Ovary (tissue), 9 donors: Measurements from ENCODE around the gene MOSMO. TPM values are rescaled to one million over a fixed set of nuclear protein-coding genes. Genes with fewer than 3 reads are reported as not detected.

Experiments used
- DNase-seq, 5 donors: peaks; one replicate each; pipeline ENCODE4 v3.0.0-alpha.2; 2019 to 2020
- H3K27ac ChIP-seq, 2 donors: fragments of 200-600 bp; one replicate each; pipeline versions ENCODE4 v1.5.1 to v1.8.0; 2019 to 2022
- H3K27me3 ChIP-seq: fragments of 200-600 bp; one replicate; pipeline ENCODE4 v1.8.0; 2022
- H3K36me3 ChIP-seq: fragments of 200-600 bp; sonication (generic); one replicate; pipeline ENCODE4 v1.5.1; 2019
- H3K4me1 ChIP-seq: one replicate; pipeline ENCODE4 v1.8.1; 2013; ENCODE audit warnings: mild to moderate bottlenecking, moderate library complexity; ENCODE audit not compliant: insufficient read depth
- H3K4me3 ChIP-seq: fragments of 200-600 bp; sonication (generic); one replicate; pipeline ENCODE4 v1.5.1; 2017
- H3K9me3 ChIP-seq, 2 donors: fragments of 200-600 bp in 1 of 2; sonication (generic) in 1 of 2; one replicate each; pipeline versions ENCODE4 v1.5.1 to v1.8.1; 2013 to 2019; ENCODE audit warnings: mild to moderate bottlenecking in 1 of 2, moderate library complexity in 1 of 2
- CTCF ChIP-seq, 3 donors: fragments of 450-650 bp in 2 of 3; fragments of 200-600 bp in 1 of 3; IDR thresholded peaks; one replicate each; pipeline versions ENCODE4 v1.5.1 to v1.8.0; 2016 to 2022; ENCODE audit warnings: antibody characterized with exemption in 3 of 3, mild to moderate bottlenecking in 1 of 3
- EP300 ChIP-seq: sonication (generic); formaldehyde crosslinking; IDR thresholded peaks from one replicate; pipeline ENCODE4 v1.6.1; 2017; ENCODE audit warnings: antibody characterized with exemption
- POLR2A ChIP-seq: fragments of 450-650 bp; IDR thresholded peaks from one replicate; pipeline ENCODE4 v1.6.1; 2017; ENCODE audit warnings: antibody characterized with exemption, mild to moderate bottlenecking, moderate library complexity
- WGBS, 3 donors: extraction: QIAGEN DNeasy Blood & Tissue Kit in 1 of 3; methylation state at CpG; one replicate each; pipeline versions ENCODE4 v1.1.5 to v1.1.7; 2013 to 2017; 5-methylcytosine and 5-hydroxymethylcytosine counted together
- intact Hi-C, 4 donors: fragments of 100-400 bp; cut with DNase I; formaldehyde crosslinking; loops; one replicate each; pipeline versions ENCODE4 v1.11.0 to v1.15.1; 2022 to 2023
- polyA plus RNA-seq, 2 donors: library from polyadenylated mRNA; stranded (reverse); fragments of 200-250 nt in 1 of 2; fragments of 350-450 nt in 1 of 2; fragmentation: Illumina TruSeq in 1 of 2; extraction: RNeasy Lipid Tissue Mini Kit (QIAGEN cat#74804) in 1 of 2; gene quantifications; one replicate each; pipeline ENCODE4 v1.2.3, GENCODE V29; 2013 to 2014
- total RNA-seq, 7 donors: library from RNA; depleted of rRNA in 2 of 7; stranded (reverse); fragments of >200 nt in 2 of 7; fragmentation: NEBNext Ultra II Directional in 3 of 7; extraction: Animal tissue kit (Norgen Biotek cat#: 25700) in 3 of 7; gene quantifications; one replicate each; pipeline versions ENCODE4 v1.1.0 to v1.2.4, GENCODE V29; 2016 to 2023
- donor health status: DM: no; HTN: no; CAD: no; lungs with moderate emphysema.
- donor health status: DM: no; HTN: no; CAD: no.
- donor health status: Bipolar disorder and iron deficiency.
- donor health status: DM: yes; HTN: yes; CAD: no.
- donor health status: DM: no; HTN: no; CAD: no.
- donor health status: DM: yes; HTN: yes; CAD: no.

The MOSMO gene
- total and polyA plus RNA-seq, 9 donors = 11.6 to 33.3 (median 18.2) TPM

- no peak for DNase-seq
- H3K4me1 ChIP-seq = peaks cover 10% of the 10 kb centered on the region
- 15 to 30% (median 21%) methylated on average over 2 of the region's 2 CpGs for WGBS, 3 donors
- TF ChIP-seq CTCF (IDR thresholded peaks at IDR 0.05) (no peak), EP300 (no peak), POLR2A (no peak)
- no peaks in the 10 kb centered on the region for H3K9me3 ChIP-seq
- no peak overlapping the region for H3K4me3 ChIP-seq
- H3K27ac ChIP-seq = no peak overlapping the region
- intact Hi-C loops = no loop called here
- no peaks in the 10 kb centered on the region for H3K27me3 ChIP-seq
- no peaks in the 10 kb centered on the region for H3K36me3 ChIP-seq
Observed at GRCh38 chr16:22027633-22028032, 19.7 kb downstream of the MOSMO start.

GRCh38 chr16:22029632-22030031 lies 21.7 kb downstream of the MOSMO start:
- Histone ChIP-seq H3K4me1 (peaks cover 10% of the 10 kb centered on the region), H3K27ac (no peak overlapping the region), H3K27me3 (no peaks in the 10 kb centered on the region), H3K9me3 (no peaks in the 10 kb centered on the region), H3K4me3 (no peak overlapping the region), H3K36me3 (no peaks in the 10 kb centered on the region)
- TF ChIP-seq EP300 (no peak), POLR2A (no peak), CTCF (IDR thresholded peaks at IDR 0.05) (no peak)
- WGBS, 3 donors = 34 to 68% (median 37%) methylated on average over 4 of the region's 4 CpGs
- DNase-seq = no peak
- intact Hi-C loops = no loop called here

- no peak overlapping the region for H3K4me3 ChIP-seq
- H3K27ac ChIP-seq = no peak overlapping the region
- no peak for DNase-seq
- peaks cover 9% of the 10 kb centered on the region for H3K4me1 ChIP-seq
- intact Hi-C loops = no loop called here
- H3K9me3 ChIP-seq = no peaks in the 10 kb centered on the region
- WGBS, 3 donors = 70 to 76% (median 75%) methylated on average over 6 of the region's 6 CpGs
- no peak for TF ChIP-seq EP300
- TF ChIP-seq POLR2A = no peak
- no peak for TF ChIP-seq CTCF (IDR thresholded peaks at IDR 0.05)
- no peaks in the 10 kb centered on the region for H3K36me3 ChIP-seq
- no peaks in the 10 kb centered on the region for H3K27me3 ChIP-seq
Observed at GRCh38 chr16:22030087-22030812, 22.3 kb downstream of the MOSMO start.

- WGBS, 3 donors = 49 to 95% (median 68%) methylated on average over 2 of the region's 2 CpGs
- H3K9me3 ChIP-seq = no peaks in the 10 kb centered on the region
- H3K27me3 ChIP-seq = no peaks in the 10 kb centered on the region
- H3K27ac ChIP-seq = no peak overlapping the region
- no peaks in the 10 kb centered on the region for H3K36me3 ChIP-seq
- H3K4me3 ChIP-seq = no peak overlapping the region
- DNase-seq = no peak
- intact Hi-C loops = no loop called here
- TF ChIP-seq CTCF (IDR thresholded peaks at IDR 0.05) (no peak), EP300 (no peak), POLR2A (no peak)
- H3K4me1 ChIP-seq = peaks cover 5% of the 10 kb centered on the region
Observed at GRCh38 chr16:22031483-22032083, 23.7 kb downstream of the MOSMO start.
